Measurements from ENCODE around the gene DYNC2H1. TPM values are rescaled to one million over a fixed set of nuclear protein-coding genes. Genes with fewer than 3 reads are reported as not detected.

DYNC2H1 gene
- total RNA-seq, 1 experiment from 2014 or later, result 12.4 TPM

- DNase-seq (ENCODE audit: low read depth, low spot score) (no peak), ATAC-seq (no peak)
- H3K4me3 ChIP-seq (ENCODE audit: low read depth in 2 of 2, low read length in 2 of 2), result no peak overlapping the region
- no peaks in the 10 kb centered on the region for H3K4me1 ChIP-seq (ENCODE audit: control insufficient read depth, insufficient read depth, low read length)
- peaks cover 6% of the 10 kb centered on the region; the same call in 1 of the 2 replicates for H3K36me3 ChIP-seq (ENCODE audit: control insufficient read depth, insufficient read depth, low read length)
- no peak overlapping the region for H3K27ac ChIP-seq (ENCODE audit: low read length)
- H3K27me3 ChIP-seq (ENCODE audit: control insufficient read depth, insufficient read depth, low read length), result no peaks in the 10 kb centered on the region
- in situ Hi-C loops (cut with HindIII; ENCODE audit: low pct_unique_long_range_greater_than_20kb, low sequenced_read_pairs), result no loop called here
- CTCF ChIA-PET, result interaction anchor here (0.6 kb wide), 1 partner anchor 106 kb away, joined by 13 read pairs; no protein-coding TSS in a partner anchor
- H3K9me3 ChIP-seq (ENCODE audit: control insufficient read depth, insufficient read depth, low read depth, low read length), result no peaks in the 10 kb centered on the region
- BruUV-seq (replicated peaks), result no TSS peak
- intact Hi-C loops (cut with micrococcal nuclease; ENCODE audit: unreplicated experiment), result no loop called here
- POLR2A ChIA-PET, result interaction anchor here (0.6 kb wide), 1 partner anchor 29 kb away, joined by 3 read pairs; no protein-coding TSS in a partner anchor
- TF ChIP-seq TCF7L2 (IDR thresholded peaks at IDR 0.05; ENCODE audit: low read depth, low read length) (no peak), POLR2AphosphoS5 (IDR thresholded peaks at IDR 0.05; ENCODE audit: low read depth, low read length) (no peak), SIN3A (IDR thresholded peaks at IDR 0.05; ENCODE audit: borderline replicate concordance, insufficient read depth, low read depth, low read length) (no peak)
- TF ChIP-seq, protein P1, sequence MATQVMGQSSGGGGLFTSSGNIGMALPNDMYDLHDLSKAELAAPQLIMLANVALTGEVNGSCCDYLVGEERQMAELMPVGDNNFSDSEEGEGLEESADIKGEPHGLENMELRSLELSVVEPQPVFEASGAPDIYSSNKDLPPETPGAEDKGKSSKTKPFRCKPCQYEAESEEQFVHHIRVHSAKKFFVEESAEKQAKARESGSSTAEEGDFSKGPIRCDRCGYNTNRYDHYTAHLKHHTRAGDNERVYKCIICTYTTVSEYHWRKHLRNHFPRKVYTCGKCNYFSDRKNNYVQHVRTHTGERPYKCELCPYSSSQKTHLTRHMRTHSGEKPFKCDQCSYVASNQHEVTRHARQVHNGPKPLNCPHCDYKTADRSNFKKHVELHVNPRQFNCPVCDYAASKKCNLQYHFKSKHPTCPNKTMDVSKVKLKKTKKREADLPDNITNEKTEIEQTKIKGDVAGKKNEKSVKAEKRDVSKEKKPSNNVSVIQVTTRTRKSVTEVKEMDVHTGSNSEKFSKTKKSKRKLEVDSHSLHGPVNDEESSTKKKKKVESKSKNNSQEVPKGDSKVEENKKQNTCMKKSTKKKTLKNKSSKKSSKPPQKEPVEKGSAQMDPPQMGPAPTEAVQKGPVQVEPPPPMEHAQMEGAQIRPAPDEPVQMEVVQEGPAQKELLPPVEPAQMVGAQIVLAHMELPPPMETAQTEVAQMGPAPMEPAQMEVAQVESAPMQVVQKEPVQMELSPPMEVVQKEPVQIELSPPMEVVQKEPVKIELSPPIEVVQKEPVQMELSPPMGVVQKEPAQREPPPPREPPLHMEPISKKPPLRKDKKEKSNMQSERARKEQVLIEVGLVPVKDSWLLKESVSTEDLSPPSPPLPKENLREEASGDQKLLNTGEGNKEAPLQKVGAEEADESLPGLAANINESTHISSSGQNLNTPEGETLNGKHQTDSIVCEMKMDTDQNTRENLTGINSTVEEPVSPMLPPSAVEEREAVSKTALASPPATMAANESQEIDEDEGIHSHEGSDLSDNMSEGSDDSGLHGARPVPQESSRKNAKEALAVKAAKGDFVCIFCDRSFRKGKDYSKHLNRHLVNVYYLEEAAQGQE (IDR thresholded peaks at IDR 0.05; ENCODE audit: insufficient read depth in 1 of 2, low read depth in 2 of 2, low read length in 1 of 2), result no peak
- TF ChIP-seq, protein P2, sequence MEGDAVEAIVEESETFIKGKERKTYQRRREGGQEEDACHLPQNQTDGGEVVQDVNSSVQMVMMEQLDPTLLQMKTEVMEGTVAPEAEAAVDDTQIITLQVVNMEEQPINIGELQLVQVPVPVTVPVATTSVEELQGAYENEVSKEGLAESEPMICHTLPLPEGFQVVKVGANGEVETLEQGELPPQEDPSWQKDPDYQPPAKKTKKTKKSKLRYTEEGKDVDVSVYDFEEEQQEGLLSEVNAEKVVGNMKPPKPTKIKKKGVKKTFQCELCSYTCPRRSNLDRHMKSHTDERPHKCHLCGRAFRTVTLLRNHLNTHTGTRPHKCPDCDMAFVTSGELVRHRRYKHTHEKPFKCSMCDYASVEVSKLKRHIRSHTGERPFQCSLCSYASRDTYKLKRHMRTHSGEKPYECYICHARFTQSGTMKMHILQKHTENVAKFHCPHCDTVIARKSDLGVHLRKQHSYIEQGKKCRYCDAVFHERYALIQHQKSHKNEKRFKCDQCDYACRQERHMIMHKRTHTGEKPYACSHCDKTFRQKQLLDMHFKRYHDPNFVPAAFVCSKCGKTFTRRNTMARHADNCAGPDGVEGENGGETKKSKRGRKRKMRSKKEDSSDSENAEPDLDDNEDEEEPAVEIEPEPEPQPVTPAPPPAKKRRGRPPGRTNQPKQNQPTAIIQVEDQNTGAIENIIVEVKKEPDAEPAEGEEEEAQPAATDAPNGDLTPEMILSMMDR (IDR thresholded peaks at IDR 0.05), result no peak
Observed at GRCh38 chr11:103157542-103157941, 48.3 kb downstream of the DYNC2H1 start.

- H3K9me3 ChIP-seq (ENCODE audit: control insufficient read depth, insufficient read depth, low read depth, low read length), result no peaks in the 10 kb centered on the region
- ATAC-seq (no peak), DNase-seq (ENCODE audit: low read depth, low spot score) (no peak)
- H3K4me3 ChIP-seq (ENCODE audit: low read depth in 2 of 2, low read length in 2 of 2), result no peak overlapping the region
- H3K4me1 ChIP-seq (ENCODE audit: control insufficient read depth, insufficient read depth, low read length), result no peaks in the 10 kb centered on the region
- ChIA-PET POLR2A (interaction anchor here (0.7 kb wide), 1 partner anchor 269 kb away, joined by 3 read pairs; no protein-coding TSS in a partner anchor), CTCF (no interaction called here)
- no TSS peak for BruUV-seq (replicated peaks)
- no peak overlapping the region for H3K27ac ChIP-seq (ENCODE audit: low read length)
- H3K27me3 ChIP-seq (ENCODE audit: control insufficient read depth, insufficient read depth, low read length), result no peaks in the 10 kb centered on the region
- intact Hi-C loops (cut with micrococcal nuclease; ENCODE audit: unreplicated experiment) (no loop called here), in situ Hi-C loops (cut with HindIII; ENCODE audit: low pct_unique_long_range_greater_than_20kb, low sequenced_read_pairs) (no loop called here)
- no peaks in the 10 kb centered on the region for H3K36me3 ChIP-seq (ENCODE audit: control insufficient read depth, insufficient read depth, low read length)
- TF ChIP-seq SIN3A (IDR thresholded peaks at IDR 0.05; ENCODE audit: borderline replicate concordance, insufficient read depth, low read depth, low read length), result no peak
- TF ChIP-seq, protein P1 (IDR thresholded peaks at IDR 0.05; ENCODE audit: insufficient read depth in 1 of 2, low read depth in 2 of 2, low read length in 1 of 2), result no peak
Observed at GRCh38 chr11:103164093-103164796, 55.0 kb downstream of the DYNC2H1 start.

Measured in Panc1 (cell line).